Right lobe of liver (tissue), 4 donors: Measurements from ENCODE around the gene GPX8.

ENCODE experiments used
- CTCF ChIP-seq, 4 donors: fragments of 200-600 bp in 3 of 4; fragments of 450-650 bp in 1 of 4; IDR thresholded peaks; one replicate each; pipeline versions ENCODE4 v1.5.1 to v1.8.0; 2016 to 2022; ENCODE audit warnings: antibody characterized with exemption in 4 of 4, mild to moderate bottlenecking in 2 of 4
- POLR2A ChIP-seq: fragments of 450-650 bp; IDR thresholded peaks from one replicate; pipeline ENCODE4 v1.6.1; 2017; ENCODE audit warnings: antibody characterized with exemption, mild to moderate bottlenecking
- donor health status: DM: no; HTN: no; CAD: no.
- donor health status: DM: no; HTN: no; CAD: no.
- donor health status: DM: no; HTN: yes; CAD: no.

- TF ChIP-seq POLR2A (no peak), CTCF (IDR thresholded peaks at IDR 0.05) (no peak)
Measured at GRCh38 chr5:55188656-55189540, 28.9 kb downstream of the GPX8 start.
